Mucosa of stomach (tissue), 1 donor: ENCODE data around the gene ALDH3A2.

Source experiments
- H3K27me3 ChIP-seq: one replicate; pipeline ENCODE4 v1.7.0; 2013; ENCODE audit warnings: mild to moderate bottlenecking, low read length; ENCODE audit not compliant: control insufficient read depth, insufficient read depth
- H3K36me3 ChIP-seq: one replicate; pipeline ENCODE4 v1.7.0; 2013; ENCODE audit warnings: low read length; ENCODE audit not compliant: control insufficient read depth, insufficient read depth
- H3K4me1 ChIP-seq: one replicate; pipeline ENCODE4 v1.7.0; 2013; ENCODE audit warnings: mild to moderate bottlenecking, low read length; ENCODE audit not compliant: control insufficient read depth, insufficient read depth
- H3K4me3 ChIP-seq: one replicate; pipeline ENCODE4 v1.7.0; 2013; ENCODE audit warnings: low read length
- H3K9ac ChIP-seq: one replicate; pipeline ENCODE4 v1.7.0; 2013; ENCODE audit warnings: mild to moderate bottlenecking, low read length, moderate library complexity
- H3K9me3 ChIP-seq: one replicate; pipeline ENCODE4 v1.7.0; 2013; ENCODE audit warnings: mild to moderate bottlenecking, low read length, moderate library complexity; ENCODE audit not compliant: control insufficient read depth
- donor health status: Pancreatic carcinoma.

Gene ALDH3A2

GRCh38 chr17:19631905-19632304 is 16.6 kb upstream of the ALDH3A2 start:
- no peaks in the 10 kb centered on the region for H3K27me3 ChIP-seq
- no peaks in the 10 kb centered on the region for H3K9me3 ChIP-seq
- H3K36me3 ChIP-seq, result no peaks in the 10 kb centered on the region
- no peak overlapping the region for H3K4me3 ChIP-seq
- H3K4me1 ChIP-seq, result no peaks in the 10 kb centered on the region
- H3K9ac ChIP-seq, result no peak overlapping the region

GRCh38 chr17:19641687-19642372 is 6.7 kb upstream of the ALDH3A2 start:
- no peaks in the 10 kb centered on the region for H3K36me3 ChIP-seq
- H3K27me3 ChIP-seq, result no peaks in the 10 kb centered on the region
- H3K4me1 ChIP-seq, result peaks cover 14% of the 10 kb centered on the region
- H3K9ac ChIP-seq, result no peak overlapping the region
- no peak overlapping the region for H3K4me3 ChIP-seq
- no peaks in the 10 kb centered on the region for H3K9me3 ChIP-seq

- Histone ChIP-seq H3K36me3 (no peaks in the 10 kb centered on the region), H3K9me3 (no peaks in the 10 kb centered on the region), H3K4me1 (peaks cover 20% of the 10 kb centered on the region), H3K9ac (no peak overlapping the region), H3K27me3 (no peaks in the 10 kb centered on the region), H3K4me3 (no peak overlapping the region)
These were observed 6.1 kb upstream of the ALDH3A2 start for GRCh38 chr17:19642373-19642893.

- no peaks in the 10 kb centered on the region for H3K9me3 ChIP-seq
- no peaks in the 10 kb centered on the region for H3K36me3 ChIP-seq
These were observed 3.9 kb upstream of the ALDH3A2 start for GRCh38 chr17:19644493-19645210.

GRCh38 chr17:19645734-19646201 is 2.8 kb upstream of the ALDH3A2 start:
- Histone ChIP-seq H3K9me3 (no peaks in the 10 kb centered on the region), H3K9ac (no peak overlapping the region), H3K36me3 (no peaks in the 10 kb centered on the region), H3K4me3 (no peak overlapping the region), H3K4me1 (peaks cover 29% of the 10 kb centered on the region), H3K27me3 (no peaks in the 10 kb centered on the region)

More at GRCh38 chr17:19644493-19645210, 3.9 kb upstream of the ALDH3A2 start:
- Histone ChIP-seq H3K4me3 (no peak overlapping the region), H3K27me3 (no peaks in the 10 kb centered on the region), H3K9ac (no peak overlapping the region), H3K4me1 (peaks cover 24% of the 10 kb centered on the region)

GRCh38 chr17:19646788-19647696 is 1.5 kb upstream of the ALDH3A2 start:
- peaks cover 32% of the 10 kb centered on the region for H3K4me1 ChIP-seq
- no peaks in the 10 kb centered on the region for H3K36me3 ChIP-seq
- H3K9ac ChIP-seq, result peak overlapping the region; percentile 84
- no peaks in the 10 kb centered on the region for H3K9me3 ChIP-seq
- H3K27me3 ChIP-seq, result no peaks in the 10 kb centered on the region
- H3K4me3 ChIP-seq, result peak overlapping the region; percentile 67

GRCh38 chr17:19647697-19648474 is 665 bp upstream of the ALDH3A2 start:
- Histone ChIP-seq H3K9ac (peak overlapping the region; percentile 84), H3K4me1 (peaks cover 41% of the 10 kb centered on the region), H3K9me3 (no peaks in the 10 kb centered on the region), H3K27me3 (no peaks in the 10 kb centered on the region), H3K4me3 (peak overlapping the region; percentile 67), H3K36me3 (no peaks in the 10 kb centered on the region)

GRCh38 chr17:19649274-19649541 is 657 bp downstream of the ALDH3A2 start:
- Histone ChIP-seq H3K36me3 (no peaks in the 10 kb centered on the region), H3K27me3 (no peaks in the 10 kb centered on the region), H3K9ac (peak overlapping the region; percentile 84), H3K9me3 (no peaks in the 10 kb centered on the region), H3K4me1 (peaks cover 42% of the 10 kb centered on the region), H3K4me3 (peak overlapping the region; percentile 67)

- Histone ChIP-seq H3K4me3 (no peak overlapping the region), H3K9me3 (no peaks in the 10 kb centered on the region), H3K9ac (no peak overlapping the region), H3K4me1 (peaks cover 36% of the 10 kb centered on the region), H3K36me3 (peaks cover 5% of the 10 kb centered on the region), H3K27me3 (no peaks in the 10 kb centered on the region)
These were observed 2.3 kb downstream of the ALDH3A2 start for GRCh38 chr17:19650826-19651225.

GRCh38 chr17:19651451-19652238 is 3.1 kb downstream of the ALDH3A2 start:
- Histone ChIP-seq H3K9ac (no peak overlapping the region), H3K27me3 (no peaks in the 10 kb centered on the region), H3K4me1 (peaks cover 30% of the 10 kb centered on the region), H3K9me3 (no peaks in the 10 kb centered on the region), H3K4me3 (no peak overlapping the region), H3K36me3 (peaks cover 12% of the 10 kb centered on the region)

- Histone ChIP-seq H3K36me3 (peaks cover 12% of the 10 kb centered on the region), H3K9ac (no peak overlapping the region), H3K4me1 (peaks cover 25% of the 10 kb centered on the region), H3K27me3 (no peaks in the 10 kb centered on the region), H3K4me3 (no peak overlapping the region), H3K9me3 (no peaks in the 10 kb centered on the region)
These were observed 4.0 kb downstream of the ALDH3A2 start for GRCh38 chr17:19652595-19652994.
